Measurements from ENCODE around the gene IL1R2. TPM values are rescaled to one million over a fixed set of nuclear protein-coding genes. Genes with fewer than 3 reads are reported as not detected.

Gene IL1R2
- total RNA-seq, 4 donors from 2014 or later, result 2.3 to 18.2 (median 7.0) TPM

DNA sequence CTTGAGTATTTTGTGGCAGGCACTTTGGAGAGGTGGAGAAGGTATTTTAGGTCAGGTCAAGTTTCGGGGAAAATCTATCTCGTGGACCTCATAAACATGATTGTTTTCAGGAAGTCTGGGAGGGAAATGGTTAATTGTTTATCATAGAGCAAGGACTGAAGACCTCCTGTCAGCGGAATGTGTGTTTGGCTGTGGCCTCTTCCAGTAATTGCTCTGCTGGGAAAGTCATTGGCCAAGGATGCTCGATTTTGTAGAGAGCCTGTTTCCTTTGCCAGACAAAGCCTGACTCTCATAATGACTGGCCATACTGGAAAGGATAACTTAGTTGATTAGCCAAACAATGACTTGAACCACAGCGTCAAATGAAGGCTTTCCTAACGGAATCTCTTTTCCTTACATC, 30.0 kb downstream of the IL1R2 start:
- no peaks in the 10 kb centered on the region for H3K36me3 ChIP-seq
- DNase-seq, result no peak
- TF ChIP-seq, protein P1, sequence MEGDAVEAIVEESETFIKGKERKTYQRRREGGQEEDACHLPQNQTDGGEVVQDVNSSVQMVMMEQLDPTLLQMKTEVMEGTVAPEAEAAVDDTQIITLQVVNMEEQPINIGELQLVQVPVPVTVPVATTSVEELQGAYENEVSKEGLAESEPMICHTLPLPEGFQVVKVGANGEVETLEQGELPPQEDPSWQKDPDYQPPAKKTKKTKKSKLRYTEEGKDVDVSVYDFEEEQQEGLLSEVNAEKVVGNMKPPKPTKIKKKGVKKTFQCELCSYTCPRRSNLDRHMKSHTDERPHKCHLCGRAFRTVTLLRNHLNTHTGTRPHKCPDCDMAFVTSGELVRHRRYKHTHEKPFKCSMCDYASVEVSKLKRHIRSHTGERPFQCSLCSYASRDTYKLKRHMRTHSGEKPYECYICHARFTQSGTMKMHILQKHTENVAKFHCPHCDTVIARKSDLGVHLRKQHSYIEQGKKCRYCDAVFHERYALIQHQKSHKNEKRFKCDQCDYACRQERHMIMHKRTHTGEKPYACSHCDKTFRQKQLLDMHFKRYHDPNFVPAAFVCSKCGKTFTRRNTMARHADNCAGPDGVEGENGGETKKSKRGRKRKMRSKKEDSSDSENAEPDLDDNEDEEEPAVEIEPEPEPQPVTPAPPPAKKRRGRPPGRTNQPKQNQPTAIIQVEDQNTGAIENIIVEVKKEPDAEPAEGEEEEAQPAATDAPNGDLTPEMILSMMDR (IDR thresholded peaks at IDR 0.05), result no peak
- no peak for TF ChIP-seq POLR2A (IDR thresholded peaks at IDR 0.05)
- peak overlapping the region; percentile 8 to 51 (median 32) for H3K27ac ChIP-seq
- no peak overlapping the region for H3K4me3 ChIP-seq
- no peaks in the 10 kb centered on the region for H3K27me3 ChIP-seq
- H3K9me3 ChIP-seq, result no peaks in the 10 kb centered on the region
- H3K4me1 ChIP-seq, result peaks cover 0 to 7% (median 0%) of the 10 kb centered on the region in 4 donors

DNA sequence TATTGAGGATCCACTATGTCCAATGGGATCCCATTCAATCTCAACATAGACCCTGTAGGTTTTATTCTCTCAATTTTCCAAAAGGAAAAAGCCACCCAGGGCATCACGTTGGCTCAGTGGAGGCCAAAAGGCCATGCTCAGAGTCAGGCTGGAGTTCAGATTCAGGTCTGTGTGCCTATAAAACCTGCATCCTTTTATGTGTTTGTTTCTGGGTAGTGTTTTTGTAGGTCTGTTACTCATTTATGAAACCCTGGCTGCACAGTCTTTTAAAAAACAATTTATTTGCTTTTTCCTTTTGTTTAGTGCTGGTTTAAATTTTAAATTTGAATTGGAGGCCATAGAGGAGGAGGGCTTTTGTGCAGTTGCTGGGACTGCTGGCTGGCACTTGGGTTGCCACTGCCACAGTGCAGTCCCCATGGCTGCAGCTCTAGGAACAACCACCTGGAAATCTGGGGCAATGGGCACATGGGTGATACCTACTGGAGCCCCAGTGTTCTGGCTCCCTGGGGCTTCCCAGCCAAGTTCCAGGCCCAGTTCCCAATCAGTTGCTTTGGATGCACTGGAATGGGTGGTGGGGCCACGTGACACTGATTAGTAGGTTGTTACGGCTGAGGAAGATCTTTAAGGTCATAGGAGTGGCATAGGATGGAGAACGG, 31.3 kb downstream of the IL1R2 start:
- H3K27ac ChIP-seq, result peak overlapping the region in 1 of 4 donors; percentile 19

DNA sequence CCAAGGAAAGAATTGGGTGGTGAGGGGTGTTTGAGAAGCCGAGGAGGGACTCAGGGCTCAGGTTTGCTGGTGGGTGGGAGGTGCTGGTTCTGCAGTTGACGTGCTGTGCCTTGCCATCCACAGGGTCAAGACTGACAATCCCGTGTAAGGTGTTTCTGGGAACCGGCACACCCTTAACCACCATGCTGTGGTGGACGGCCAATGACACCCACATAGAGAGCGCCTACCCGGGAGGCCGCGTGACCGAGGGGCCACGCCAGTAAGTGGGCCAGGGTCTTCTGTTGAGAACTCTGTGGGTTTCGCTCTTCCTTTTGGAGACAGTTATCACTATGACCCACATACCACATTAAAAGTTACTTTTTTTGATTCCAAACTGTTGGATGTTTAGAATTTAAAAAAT, 32.6 kb downstream of the IL1R2 start:
- DNase-seq, result no peak
- no peaks in the 10 kb centered on the region for H3K9me3 ChIP-seq
- no peaks in the 10 kb centered on the region for H3K36me3 ChIP-seq
- H3K27me3 ChIP-seq, result no peaks in the 10 kb centered on the region
- TF ChIP-seq POLR2A (IDR thresholded peaks at IDR 0.05), result no peak
- TF ChIP-seq, protein P1 (IDR thresholded peaks at IDR 0.05), result no peak
- H3K4me1 ChIP-seq, result peaks cover 0 to 7% (median 0%) of the 10 kb centered on the region in 4 donors
- no peak overlapping the region for H3K4me3 ChIP-seq
- H3K27ac ChIP-seq, result no peak overlapping the region

More for the DNA sequence above, 31.3 kb downstream of the IL1R2 start:
- Histone ChIP-seq H3K9me3 (no peaks in the 10 kb centered on the region), H3K27me3 (no peaks in the 10 kb centered on the region), H3K36me3 (no peaks in the 10 kb centered on the region), H3K4me1 (peaks cover 0 to 7% (median 0%) of the 10 kb centered on the region in 4 donors), H3K4me3 (no peak overlapping the region)
- TF ChIP-seq, protein P1 (IDR thresholded peaks at IDR 0.05), result no peak
- no peak for TF ChIP-seq POLR2A (IDR thresholded peaks at IDR 0.05)
- no peak for DNase-seq

DNA sequence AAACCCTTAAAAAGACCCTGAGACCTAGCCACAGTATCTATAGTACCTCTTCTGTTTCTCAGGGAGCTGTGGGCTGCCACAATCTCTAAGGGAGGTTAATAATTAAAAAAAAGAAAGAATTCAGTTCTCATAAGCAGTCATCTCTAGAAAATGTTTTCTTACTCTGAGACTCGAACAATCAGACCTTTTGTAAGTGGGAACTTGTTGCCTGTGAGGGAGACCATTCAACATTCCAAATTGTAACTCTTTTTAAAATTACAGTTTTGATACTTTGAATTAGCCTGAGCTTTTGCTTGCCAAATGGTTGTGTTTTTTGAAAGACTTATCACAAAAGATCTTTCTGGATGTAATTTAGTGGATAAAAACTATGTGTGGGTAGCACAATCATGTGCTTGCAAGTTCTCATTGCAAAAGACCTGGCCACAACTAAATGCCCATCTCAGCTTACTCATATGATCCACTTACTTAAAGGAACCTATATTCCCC, 33.3 kb downstream of the IL1R2 start:
- H3K27me3 ChIP-seq, result no peaks in the 10 kb centered on the region
- TF ChIP-seq, protein P1 (IDR thresholded peaks at IDR 0.05), result no peak
- TF ChIP-seq POLR2A (IDR thresholded peaks at IDR 0.05), result no peak
- no peak overlapping the region for H3K4me3 ChIP-seq
- no peaks in the 10 kb centered on the region for H3K9me3 ChIP-seq
- H3K27ac ChIP-seq, result no peak overlapping the region
- DNase-seq, result no peak
- no peaks in the 10 kb centered on the region for H3K36me3 ChIP-seq
- peaks cover 0 to 7% (median 0%) of the 10 kb centered on the region in 4 donors for H3K4me1 ChIP-seq

DNA sequence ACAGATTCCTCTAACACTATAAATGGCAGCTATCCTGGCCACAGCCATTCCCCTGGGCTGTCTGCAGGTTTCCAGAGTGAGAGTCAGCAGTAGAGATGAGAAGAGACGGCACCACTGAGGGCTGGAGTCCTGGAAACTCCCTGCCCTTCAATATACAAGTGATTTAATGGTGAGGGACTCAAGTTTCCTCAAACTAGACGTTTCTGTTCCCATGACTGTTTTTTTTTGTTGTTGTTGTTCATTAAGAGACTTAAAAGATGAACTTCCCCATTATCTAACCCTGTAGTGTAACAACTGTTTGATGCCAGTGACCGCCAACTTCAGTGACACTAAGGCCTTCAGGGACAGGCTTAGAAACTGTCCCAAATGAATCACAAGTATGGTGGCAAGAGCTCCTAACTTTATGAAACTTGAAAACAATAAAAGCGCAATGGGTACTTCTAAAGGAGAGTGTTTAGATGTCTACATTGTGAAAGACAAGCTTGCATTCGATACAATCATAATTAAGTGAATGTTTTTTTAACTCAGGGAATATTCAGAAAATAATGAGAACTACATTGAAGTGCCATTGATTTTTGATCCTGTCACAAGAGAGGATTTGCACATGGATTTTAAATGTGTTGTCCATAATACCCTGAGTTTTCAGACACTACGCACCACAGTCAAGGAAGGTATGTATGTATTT, 34.0 kb downstream of the IL1R2 start:
- no peaks in the 10 kb centered on the region for H3K36me3 ChIP-seq
- no peak for DNase-seq
- peak overlapping the region in 1 of 4 donors; percentile 67 for H3K27ac ChIP-seq
- TF ChIP-seq POLR2A (IDR thresholded peaks at IDR 0.05), result no peak
- TF ChIP-seq, protein P1 (IDR thresholded peaks at IDR 0.05), result no peak
- no peaks in the 10 kb centered on the region for H3K9me3 ChIP-seq
- no peak overlapping the region for H3K4me3 ChIP-seq
- H3K4me1 ChIP-seq, result peaks cover 0 to 7% (median 0%) of the 10 kb centered on the region in 4 donors
- H3K27me3 ChIP-seq, result no peaks in the 10 kb centered on the region

Data from Peyer's patch (tissue), 4 donors.